HG03025 (cell line): ENCODE results near the gene SPOCK2.
"Not testable (repeated sequence)": the region's sequence is repeated elsewhere in the genome, so short reads cannot be mapped to it uniquely, and the experiment has no call there.

Experiments
- ATAC-seq: cut with Tn5 transposase; IDR thresholded peaks from one replicate; pipeline ENCODE4 v1.9.1; 2021; ENCODE audit warnings: mild to moderate bottlenecking, moderate library complexity; ENCODE audit not compliant: unreplicated experiment, low FRiP score

The SPOCK2 gene

DNA sequence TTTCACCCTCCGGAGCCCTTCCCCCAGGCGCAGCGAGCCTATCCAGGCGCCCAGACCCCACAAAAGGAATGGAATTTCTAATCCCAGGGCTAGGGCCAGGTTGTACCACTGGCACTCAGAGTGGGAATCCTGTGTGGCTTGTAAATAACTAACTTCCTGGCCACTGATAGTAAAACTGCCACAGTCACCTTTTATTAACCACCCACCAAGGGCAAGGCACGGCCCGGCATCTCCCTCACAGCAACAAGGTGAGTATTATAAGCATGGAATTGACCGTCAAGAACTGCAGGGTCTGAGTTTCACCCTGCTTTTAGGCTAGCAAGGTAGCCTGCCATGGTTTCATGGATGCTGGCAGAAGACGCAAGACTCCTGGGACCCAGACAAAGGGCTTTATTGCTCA, 51.1 kb downstream of the SPOCK2 start:
- ATAC-seq: no peak

DNA sequence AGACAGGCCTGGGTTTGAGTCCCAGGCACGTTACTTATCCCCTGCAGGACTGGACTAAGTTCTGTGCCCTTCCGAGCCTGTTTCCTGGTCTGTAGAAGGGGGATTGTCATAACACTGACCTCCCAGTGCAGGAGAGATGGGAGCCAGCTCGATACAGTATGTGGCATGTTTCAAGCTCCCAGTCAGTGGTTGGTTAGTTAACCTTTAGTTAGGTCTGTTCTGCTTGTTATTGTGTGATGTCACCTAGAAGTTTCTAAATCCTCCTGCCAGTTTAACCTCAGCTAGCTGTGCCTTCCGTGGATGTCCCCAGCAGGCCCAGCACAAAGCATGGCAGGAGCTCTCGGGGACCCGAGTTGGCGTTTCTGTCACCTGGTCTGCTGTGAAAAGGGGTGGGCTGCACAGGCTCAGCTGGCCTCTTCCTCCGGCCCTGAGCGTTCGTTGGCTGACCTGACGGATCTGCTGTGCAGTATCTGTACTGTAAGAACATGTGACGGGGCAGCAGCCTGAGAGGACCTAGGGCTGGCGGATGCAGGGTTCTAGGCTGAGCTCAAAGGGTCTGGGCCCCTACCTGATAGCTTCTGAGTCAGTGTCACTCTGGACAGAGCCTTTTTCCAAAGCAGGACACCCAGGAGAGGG, 53.0 kb downstream of the SPOCK2 start:
- ATAC-seq: no peak

DNA sequence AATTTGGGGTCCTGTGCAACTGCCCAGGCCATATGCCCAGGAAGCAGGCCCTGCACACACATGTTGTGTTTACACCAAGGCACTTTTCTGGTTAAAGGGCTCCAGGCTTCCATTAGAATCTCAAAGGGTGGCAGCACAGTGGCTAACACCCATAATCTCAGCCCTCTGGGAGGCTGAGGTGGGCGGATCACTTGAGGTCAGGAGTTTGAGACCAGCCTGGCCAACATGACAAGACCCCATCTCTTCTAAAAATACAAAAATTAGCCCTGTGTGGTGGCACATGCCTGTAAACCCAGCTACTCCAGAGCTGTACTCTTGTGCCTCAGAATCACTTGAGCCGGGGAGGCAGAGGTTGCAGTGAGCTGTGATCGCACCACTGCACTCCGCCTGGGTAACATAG, 53.6 kb downstream of the SPOCK2 start:
- ATAC-seq: no peak

DNA sequence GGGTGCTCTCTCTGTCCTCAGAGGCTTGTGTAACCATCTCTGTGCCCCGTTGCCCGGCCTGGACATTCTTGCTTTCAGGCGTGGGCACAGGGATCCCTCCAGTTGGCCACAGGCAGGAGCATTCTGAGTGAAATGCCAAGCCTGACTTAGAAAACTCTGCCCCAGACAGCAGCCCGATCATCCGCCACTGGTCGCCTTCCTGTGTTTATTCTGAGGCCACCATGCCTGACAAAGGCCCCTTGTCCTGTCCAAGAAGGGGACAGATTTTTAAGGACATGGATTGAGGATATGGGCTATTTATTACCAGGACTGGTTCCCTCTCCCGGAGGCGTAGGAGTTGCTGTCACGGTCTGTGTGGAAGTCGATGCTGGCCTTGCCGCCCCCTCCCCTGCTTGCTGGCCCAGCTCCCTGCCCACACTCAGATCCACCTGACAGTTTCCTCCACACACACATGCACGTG, 54.3 kb downstream of the SPOCK2 start:
- ATAC-seq: no peak

DNA sequence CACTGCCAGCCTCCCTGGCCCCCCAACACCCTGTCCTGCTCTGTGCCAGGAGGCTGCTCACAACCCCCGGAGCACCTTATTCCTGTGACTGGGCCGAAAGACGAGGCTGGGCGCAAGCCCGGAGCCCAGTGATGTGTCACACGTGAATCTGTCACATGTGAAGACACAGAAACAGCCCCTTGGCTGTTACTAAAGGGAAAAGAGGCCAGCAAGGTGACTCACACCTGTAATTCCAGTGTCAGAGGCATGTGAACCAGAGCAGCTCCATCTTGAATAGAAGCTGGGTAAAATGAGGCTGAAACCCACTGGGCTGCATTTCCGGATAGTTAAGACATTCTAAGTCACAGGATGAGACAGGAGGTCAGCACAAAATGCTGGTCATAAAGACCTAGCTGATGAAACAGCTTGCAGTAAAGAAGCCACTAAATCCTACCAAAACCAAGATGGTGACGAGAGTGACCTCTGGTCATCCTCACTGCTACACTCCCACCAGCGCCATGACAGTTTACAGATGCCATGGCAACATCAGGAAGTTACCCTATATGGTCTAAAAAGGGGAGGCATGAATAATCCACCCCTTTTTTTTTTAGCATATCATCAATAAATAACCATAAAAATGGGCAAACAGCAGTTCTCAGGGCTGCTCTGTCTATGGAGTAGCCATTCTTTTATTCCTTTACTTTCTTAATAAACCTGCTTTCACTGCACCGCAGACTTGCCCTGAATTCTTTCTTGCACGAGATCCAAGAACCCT, 55.8 kb downstream of the SPOCK2 start:
- ATAC-seq: not testable (repeated sequence)

DNA sequence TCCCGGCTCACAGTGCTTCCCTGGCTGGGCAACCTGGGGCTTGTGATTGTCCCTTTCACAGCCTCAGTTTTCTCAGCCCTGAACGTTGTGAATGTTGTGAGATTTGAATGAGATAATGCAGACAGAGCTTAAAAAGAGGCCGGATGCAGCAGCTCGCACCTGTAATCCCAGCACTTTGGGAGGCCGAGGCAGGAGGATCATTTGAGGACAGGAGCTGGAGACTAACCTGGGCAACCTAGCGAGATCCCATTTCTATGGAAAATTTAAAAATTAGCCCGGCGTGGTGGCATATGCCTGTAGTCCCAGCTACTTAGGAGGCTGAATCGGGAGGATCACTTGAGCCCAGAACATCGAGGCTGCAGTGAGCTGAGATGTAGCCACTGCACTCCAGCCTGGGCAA, 56.6 kb downstream of the SPOCK2 start:
- ATAC-seq: no peak

DNA sequence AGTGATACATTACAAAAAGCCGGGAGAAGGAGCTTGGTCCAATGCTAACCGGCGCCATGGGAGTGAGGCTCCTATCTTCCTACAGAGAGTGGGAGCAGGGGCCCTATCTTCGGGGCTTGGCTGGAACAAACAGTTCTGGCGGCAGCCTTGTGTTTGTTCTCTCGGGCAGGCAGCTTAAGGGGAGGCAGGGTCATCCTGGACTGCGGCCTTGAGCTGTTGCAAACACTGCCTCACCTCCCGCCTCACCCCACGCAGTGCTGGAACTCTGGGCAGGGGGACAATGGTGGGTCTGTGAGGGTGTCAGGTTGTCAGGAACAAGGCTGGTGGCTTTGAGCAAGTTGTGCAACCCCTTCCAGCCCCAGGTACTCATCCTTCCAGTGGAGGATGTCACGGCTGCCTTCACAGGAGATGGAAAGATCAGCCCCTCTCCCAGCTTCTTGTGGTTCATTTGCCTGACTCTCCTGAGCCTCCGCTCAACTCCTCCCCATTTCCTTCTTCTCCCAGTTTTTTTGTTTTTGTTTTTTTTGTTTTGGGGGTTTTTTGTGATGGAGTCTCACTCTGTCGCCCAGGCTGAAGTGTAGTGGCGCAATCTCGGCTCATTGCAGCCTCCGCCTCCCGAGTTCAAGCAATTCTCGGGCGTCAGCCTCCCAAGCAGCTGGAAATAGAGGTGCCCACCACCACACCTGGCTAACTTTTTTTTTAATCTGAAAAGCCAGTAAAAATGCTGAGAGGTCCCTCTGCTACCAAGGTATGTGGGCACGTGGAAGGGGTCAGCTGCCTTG, 57.4 kb downstream of the SPOCK2 start:
- ATAC-seq: no peak

DNA sequence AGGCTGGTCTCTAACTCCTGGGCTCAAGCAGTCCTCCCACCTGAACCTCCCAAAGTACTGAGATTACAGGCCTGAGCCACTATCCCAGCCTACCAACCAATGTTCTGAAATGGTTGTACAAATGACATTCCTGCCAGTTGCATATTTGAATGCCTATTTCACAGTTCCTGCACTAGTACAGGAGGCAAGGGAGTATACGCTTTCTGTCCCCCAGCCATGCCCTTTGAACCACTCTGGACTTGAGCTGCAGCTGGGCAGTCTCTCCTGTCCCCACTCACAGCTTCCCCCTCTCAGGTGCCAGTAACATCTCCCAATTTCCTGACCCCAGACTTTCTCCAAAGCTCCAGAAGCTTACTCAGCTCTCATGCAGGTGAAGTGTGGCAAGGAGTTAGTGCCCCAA, 58.9 kb downstream of the SPOCK2 start:
- no peak for ATAC-seq

DNA sequence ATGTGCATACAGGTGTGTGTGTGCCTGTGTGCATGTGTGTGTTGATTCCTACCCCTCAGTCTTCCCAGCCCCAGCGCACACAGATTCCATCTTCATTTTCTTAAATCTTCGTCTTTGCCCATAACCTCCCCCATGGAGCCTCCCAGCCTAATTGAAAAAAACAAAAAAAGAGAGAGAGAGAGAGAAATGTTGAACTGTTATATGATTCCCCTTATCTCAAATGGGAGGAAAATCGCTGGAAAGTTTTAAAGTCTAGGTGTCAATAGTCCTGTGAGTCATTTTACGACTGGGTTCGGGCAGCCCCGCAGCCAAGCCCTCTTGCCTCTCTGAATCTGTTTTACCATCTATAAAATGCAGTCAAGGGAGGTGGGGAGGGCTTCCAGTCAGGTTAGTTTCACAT, 60.9 kb downstream of the SPOCK2 start:
- no peak for ATAC-seq

DNA sequence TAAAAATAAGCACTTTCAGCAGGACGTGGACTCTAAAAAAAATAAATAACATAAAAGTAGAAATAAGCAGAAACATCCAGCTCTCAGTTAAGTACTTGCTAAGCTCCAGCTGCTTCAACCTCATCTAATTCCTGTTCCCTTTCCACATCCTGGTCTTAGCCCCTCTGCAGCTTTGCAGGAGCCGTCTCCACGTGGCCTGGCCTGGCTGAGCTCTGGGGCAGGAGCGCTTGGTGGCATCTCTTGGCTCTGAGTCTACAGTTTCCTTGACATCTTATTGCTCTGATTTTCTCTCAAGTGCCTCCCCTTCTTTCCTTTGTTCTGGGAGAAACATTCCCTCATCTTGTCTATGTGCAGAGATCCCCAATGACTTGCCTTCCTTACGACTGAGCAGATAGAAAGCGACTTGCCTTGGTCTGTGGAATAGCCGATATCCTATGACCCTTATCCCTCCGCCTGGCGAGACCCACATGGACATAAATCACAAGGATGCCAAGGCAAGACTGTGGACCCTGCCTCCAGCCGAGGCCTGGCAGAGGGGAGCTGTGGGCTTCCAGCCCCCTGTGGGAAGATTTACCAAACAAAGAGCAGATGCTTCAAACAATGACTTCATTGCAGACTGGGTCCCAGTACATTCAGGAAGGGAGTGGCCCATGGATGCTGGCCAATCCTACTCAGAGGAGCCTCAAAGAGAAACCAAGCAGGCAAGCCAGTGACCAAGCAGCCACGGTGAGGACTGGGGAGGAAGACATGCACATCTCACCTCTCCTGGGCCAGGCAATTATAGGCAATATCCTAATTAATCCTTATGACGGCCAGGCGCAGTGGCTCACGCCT, 61.9 kb downstream of the SPOCK2 start:
- ATAC-seq: no peak

DNA sequence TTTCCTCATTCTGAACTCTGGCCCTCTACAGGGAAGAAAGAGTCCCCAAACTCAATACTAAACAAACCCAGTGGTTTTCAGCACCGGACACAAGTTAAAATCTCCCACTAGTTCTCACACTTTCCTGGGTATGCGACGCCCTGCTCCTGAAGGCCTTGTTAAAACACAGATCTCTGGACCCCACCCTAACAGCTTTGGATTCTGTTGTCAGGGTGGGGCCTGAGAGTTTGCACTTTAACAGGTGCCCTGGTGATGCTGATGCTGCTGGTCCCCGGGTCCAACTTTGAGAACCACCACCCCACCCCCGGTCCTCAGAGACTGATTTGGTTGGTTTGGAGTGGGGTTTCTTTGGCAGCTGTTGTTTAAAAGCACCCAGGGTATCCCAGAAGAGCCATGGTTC, 62.5 kb downstream of the SPOCK2 start:
- ATAC-seq: no peak

DNA sequence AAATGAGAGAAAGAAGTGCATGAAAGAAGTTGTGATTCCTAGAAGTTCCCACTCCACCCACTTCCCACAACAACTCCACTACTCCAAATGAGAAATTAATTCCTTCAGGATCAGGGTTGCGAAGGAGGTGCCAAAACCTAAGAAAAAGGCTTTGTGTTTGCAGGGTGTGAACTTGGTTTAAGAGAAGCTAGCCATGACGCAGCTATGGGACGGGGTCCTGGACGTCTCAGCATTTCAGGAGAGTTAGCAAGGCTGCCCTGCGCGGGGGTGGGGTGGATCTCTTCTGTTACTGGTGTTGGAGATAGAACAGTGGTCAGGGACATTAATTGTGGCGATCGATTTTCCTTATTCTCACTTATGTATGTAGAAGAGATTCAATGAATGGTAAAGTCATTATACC, 63.0 kb downstream of the SPOCK2 start:
- no peak for ATAC-seq

DNA sequence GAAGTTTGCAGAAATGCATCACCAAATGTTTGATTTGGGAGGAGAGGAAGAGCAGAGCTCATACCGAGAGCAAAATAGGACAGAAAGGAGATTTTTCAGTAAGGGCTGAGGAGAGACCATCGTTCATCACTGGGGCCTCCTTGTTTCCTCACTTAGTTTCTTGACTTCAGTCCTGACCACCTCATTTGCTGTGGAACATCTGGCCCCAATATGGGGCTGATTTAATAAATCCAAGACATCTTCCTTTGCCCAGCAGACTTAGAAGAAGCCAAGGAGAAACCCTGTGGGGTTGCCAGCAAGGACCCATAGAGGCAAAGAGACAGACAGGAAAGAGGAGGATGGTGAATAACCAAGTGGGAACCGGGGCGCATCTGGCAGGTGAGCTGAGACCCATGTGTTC, 63.8 kb downstream of the SPOCK2 start:
- ATAC-seq: no peak

DNA sequence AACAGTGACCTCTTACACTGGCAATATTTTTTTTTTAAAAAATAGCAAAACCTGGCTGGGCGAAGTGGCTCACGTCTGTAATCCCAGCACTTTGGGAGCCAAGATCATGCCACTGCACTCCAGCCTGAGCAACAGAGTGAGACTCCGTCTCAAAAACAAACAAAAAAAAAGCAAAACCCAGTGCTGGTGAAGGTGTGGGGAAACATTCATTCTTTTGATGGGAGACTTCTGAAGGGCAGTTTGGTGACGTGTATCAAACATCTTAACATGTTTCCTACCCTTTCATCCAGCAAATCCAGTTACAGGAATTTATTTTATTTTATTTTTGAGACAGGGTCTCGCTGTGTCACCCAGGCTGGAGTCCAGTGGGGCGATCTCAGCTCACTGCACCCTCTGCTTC, 66.1 kb downstream of the SPOCK2 start:
- ATAC-seq: no peak

DNA sequence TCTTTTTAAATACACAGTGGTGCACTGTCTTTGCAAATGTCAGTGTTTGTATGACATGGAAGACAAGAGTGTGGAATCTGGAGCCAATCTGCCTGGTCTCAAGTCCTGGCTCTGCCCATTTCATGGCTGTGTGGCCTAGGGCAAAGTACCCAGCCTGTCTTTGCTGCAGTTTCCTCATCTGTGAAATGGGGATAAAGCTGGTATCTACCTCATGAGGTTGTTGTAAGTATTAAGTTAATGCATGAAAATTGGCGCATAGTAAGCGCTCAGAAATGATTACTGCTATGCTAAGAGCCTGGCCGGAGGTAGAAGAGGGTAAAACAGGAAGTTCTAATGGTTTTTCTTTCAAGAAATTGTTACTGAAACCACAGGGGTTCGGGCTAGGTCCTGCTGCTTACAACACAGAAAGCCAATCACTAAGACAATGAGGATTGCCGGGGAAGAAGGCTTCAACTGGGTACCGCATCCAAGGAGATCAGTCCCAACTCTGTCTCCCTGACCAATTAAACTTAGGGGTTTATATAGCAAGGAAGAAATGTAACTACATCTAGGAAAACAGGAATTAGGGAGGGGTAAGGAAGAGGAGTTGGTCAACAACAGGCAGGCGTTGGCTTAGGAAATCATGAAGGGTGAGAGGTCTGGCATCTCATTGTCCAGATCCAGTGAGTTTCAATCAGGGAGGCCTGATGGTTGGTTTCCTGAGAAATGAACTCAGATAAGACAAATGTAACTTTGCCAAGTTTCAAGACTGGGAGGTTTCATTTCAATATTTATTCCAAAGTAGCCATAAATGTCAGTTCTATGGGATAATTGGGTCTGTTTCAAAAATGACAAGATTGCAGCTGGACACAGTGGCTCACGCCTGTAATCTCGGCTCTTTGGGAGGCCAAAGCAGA, 67.2 kb downstream of the SPOCK2 start:
- no peak for ATAC-seq

DNA sequence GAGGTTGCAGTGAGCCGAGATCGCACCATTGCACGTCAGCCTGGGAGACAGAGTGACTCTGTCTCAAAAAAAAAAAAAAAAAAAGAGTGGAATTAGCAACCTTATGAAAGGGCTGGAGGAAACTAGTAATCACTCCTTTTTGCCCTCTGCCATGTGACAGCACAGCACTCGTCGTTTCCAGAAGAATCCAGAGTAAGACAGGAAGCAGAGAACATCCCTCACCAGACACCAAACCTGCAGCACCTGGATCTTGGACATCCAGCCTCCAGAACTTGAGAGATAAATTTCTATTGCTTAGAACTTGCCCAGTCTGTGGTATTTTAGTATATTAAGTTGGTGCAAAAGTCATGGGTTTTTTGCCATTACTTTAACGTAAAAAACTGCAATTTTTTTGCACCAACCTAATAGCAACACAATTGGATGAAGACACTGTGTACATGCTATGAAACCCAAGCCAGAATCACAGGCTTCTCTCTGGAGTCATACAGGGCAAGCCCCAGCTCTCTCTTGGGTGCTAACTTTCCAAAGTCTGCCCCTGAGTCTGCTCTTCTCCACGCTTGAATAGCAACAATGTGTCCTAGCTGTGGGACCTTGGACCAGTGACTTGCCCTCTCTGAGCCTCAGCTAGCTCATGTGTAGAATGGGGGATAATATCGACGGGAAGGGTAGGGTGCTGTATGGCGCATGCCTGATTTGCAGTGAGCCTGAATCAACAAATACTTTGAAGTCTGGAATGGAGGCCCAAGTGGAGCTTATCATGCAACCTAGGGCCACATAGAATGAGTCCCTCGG, 69.1 kb downstream of the SPOCK2 start:
- no peak for ATAC-seq

DNA sequence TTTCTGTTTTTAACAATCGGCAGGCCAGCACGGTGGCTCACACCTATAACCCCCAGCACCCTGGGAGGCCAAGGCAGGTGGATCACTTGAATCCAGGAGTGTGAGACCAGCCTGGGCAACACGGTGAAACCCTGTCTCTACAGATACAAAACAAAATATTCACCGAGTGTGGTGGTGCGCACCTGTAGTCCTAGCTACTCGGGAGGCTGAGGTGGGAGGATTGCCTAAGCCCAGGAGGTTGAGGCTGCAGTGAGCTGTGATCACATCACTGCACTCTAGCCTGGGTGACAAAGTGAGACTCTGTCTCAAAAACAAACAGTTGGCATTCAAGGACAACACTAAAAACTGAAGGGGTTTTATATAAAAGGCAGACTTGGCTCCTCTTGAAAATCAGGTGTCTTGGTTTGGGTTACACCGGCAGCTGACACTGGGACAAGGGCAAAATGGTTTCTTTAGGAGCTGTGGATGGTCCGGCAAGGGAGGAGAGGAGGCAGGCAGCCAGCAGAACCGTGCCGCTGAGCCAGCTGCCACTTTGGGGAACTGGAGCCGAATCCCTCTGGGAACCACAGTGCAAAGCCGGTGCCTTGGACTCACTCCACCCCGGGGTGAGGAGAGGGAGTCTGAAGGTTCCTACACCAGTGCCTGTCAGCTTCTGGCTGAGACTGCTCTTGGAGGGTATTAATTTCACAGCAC, 71.6 kb downstream of the SPOCK2 start:
- no peak for ATAC-seq

DNA sequence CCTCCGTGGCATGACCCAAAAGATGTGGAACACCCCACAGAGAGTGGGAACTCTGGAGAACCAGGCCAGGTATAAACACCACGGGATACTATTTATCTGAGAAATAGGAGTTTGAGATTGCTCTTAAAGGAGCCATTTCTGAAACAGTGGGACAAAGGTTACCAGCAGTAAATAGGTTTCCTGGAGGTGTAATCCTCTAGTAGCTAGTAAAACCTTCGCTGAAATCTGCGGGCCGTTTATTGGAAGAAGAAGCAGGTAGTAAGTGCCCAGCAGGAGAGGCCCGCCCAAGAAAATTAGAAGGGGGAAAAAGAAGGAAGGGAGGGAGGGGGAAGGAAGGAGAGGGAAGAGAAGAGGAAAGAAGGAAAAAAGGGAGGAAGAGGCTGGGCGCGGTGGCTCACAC, 72.5 kb downstream of the SPOCK2 start:
- no peak for ATAC-seq
